Left forelimb (tissue), 1 donor: Measurements from ENCODE around the gene PPFIBP1.
A peak's percentile ranks its signal among the peaks of the same experiment; 100 is the strongest.

Experiments used
- DNase-seq: peaks from one replicate; pipeline ENCODE4 v3.0.0-alpha.2; 2018; ENCODE audit warnings: low spot score

The PPFIBP1 gene

GRCh38 chr12:27523642-27524493, at the start of gene PPFIBP1:
Gene PPFIBP1, plus strand, starts transcription at chr12:27524206. Its CDS starts 109,191 bp downstream, at chr12:27633397.
- DNase-seq, result peak; percentile 100

DNA sequence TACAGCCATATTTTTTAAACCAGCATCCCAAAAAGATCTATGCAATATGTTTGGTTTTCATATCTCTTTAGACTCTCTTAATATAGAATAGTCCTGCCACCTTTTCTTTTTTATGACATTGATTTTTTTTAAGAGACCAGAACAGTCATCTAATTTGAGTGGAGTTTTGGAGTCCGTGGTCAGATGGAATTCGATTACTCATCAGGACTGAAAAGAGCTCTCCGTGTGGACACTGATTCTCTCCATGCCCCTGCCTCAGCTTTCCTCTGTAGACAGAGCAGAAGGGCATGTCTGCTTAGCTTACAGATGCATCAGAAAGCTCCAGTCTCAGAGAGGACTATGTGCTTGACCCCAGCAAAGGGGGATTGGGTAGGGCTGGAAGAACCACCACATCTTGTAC, 49.7 kb upstream of the PPFIBP1 start:
- no peak for DNase-seq

DNA sequence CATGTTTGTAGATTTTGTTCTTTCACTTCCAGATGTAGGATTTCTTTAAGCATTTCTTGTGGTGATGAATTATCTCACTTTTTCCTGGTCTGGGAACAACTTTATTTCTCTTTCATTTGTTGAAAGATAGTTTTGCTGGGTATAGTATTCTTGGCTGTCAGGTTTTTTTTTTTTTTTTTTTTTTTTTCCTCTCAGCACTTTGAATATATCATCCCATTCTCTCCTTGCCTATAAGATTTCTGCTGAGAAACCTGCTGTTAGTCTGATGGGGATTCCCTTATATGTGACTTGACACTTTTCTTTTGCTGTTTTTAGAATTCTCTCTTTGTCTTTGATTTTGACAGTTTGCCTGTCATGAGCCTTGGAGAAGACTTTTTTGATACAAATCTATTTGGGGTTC, 47.0 kb upstream of the PPFIBP1 start:
- no peak for DNase-seq

- no peak for DNase-seq
Measured at GRCh38 chr12:27478949-27479348, 45.1 kb upstream of the PPFIBP1 start.

- no peak for DNase-seq
Measured at GRCh38 chr12:27480016-27480415, 44.0 kb upstream of the PPFIBP1 start.

DNA sequence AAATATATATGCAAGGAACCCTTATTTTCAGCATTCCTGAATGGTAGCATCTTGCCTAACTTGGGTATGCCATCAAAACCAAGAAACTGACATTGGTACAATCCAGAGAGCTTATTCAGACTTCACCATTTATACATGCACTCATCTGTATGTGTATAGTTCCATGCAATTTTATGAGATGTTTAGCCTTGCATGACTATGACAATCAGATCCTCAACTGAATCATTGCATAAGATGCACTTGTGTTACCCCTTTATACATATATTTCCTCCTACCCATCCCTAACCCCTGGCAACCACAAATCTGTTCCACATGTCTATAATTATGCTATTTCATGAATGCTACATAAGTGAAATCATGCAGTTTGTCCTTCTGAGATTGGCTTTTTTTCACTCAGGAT, 37.0 kb upstream of the PPFIBP1 start:
- no peak for DNase-seq

GRCh38 chr12:27488479-27488878, 35.5 kb upstream of the PPFIBP1 start:
- no peak for DNase-seq

DNA sequence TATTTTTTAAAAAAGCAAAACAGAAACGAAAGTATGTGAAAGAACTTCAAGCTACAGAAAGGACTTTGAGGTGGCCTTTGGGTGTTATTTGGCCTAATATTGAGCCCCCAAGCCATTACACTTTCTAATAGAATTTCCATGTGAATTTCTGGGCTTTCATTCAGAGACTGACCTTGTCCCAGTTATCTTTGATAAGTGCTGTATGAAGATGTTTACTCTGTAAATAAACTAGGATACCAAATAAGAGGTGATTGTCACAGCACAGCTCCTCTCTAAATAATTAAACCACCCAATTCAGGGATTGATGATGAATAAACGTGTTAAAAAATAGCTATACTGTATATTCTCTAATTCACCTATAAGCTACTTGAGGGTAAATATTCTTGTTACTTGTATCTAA, 32.8 kb upstream of the PPFIBP1 start:
- no peak for DNase-seq

DNA sequence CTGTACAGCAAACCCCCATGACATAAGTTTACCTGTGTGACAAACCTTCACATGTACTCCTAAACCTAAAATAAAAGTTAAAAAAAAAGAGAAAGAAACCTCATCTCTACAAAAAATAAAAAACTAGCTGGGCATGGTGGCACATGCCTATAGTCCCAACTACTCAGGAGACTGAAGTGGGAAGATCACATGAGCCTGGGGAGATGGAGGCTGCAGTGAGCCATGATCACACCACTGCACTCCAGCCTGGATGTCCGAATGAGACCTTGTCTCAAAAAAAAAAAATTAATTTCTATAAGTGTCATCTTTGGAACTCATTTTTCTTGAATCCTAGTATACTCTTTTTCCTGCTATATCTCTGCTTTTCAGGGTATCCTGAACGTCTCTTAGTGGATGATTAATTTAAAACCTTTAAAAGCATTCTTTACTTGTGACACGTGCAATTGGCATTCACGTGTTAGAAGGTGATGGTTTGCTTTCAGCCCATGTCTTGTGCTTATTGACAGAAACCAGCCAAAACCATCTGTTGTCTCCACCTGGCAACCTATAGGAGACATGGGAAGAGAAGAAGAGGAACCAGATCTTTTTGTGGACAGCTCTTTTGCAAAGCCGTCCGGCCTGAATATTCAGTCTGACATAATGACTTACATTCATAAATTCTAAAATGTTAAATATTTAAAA, 30.6 kb upstream of the PPFIBP1 start:
- DNase-seq, result no peak

- no peak for DNase-seq
Measured at GRCh38 chr12:27497446-27497845, 26.6 kb upstream of the PPFIBP1 start.

GRCh38 chr12:27498149-27498548, 25.9 kb upstream of the PPFIBP1 start:
- no peak for DNase-seq

DNA sequence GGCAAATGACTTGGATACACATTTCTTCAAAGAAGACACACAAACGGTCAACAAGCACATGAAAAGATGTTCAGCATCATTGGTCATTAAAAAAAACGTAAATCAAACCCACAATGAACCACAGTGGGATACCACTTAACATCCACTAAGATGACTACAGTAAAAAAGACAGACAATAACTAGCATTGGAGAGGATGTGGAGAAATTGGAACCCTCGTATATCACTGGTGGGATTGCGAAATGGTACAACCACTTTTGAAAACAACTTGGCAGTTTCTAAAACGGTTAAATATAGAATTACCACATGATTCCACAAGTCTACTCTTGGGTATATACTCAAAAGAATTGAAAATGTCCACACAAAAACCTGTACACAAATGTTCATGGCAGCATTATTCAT, 25.2 kb upstream of the PPFIBP1 start:
- no peak for DNase-seq

- DNase-seq, result no peak
Measured at GRCh38 chr12:27499377-27499776, 24.6 kb upstream of the PPFIBP1 start.

DNA sequence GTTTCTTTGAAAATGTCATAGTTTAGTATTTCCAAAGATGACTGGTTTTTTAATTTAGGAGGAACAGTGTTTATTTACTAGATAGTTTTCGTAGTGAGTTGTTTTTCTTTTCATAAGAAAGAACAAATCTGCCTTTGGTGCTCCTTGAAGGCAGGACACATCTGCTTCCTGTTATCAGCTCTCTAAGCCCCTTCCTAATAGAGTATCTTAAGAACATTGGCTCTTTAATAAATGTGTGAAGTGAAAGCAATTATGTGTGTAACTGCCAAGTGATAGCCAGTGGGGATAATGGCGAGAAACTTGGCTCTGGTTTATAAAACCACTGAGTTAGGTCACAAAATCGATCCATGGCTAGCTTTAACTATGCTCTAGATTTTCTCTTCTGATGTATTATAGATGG, 23.5 kb upstream of the PPFIBP1 start:
- DNase-seq, result no peak

DNA sequence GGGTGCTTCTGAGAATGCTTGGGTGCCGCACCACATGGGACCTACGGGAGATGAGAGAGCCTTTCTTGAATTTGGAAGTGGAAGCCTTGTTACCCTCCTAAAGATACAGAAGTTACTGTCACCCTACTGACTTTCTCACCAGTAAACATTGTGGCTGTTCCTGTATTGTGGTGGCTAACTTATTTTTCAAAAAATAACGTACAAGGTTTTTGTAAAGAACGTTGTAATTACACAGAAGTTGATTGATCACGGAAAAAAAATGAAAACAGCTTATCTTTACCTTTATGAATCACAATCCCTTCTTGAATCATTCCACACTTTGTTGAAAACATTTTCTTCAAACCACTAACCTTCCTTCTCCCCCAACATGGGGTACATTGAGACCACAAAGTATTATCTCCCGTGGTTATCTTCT, 22.0 kb upstream of the PPFIBP1 start:
- no peak for DNase-seq

DNA sequence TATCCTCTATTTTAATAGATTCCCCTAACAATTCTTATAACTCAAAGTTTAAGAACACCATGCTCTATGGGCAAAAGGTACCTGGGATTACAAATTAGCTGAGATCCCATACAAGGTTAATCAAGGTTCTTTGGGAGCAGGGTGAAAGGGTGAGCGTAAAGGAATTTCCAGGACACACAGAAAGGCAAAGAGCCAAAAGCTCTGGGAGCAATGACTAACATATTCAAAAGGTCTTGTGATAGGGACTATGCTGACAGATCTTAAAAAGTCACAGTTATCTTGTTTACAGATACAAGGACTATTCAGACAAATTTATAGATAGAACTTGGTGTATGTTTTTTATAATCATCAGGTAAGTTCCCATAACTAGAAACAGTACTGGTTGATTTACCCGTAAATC, 19.5 kb upstream of the PPFIBP1 start:
- no peak for DNase-seq

GRCh38 chr12:27505109-27505508, 18.9 kb upstream of the PPFIBP1 start:
- no peak for DNase-seq

DNA sequence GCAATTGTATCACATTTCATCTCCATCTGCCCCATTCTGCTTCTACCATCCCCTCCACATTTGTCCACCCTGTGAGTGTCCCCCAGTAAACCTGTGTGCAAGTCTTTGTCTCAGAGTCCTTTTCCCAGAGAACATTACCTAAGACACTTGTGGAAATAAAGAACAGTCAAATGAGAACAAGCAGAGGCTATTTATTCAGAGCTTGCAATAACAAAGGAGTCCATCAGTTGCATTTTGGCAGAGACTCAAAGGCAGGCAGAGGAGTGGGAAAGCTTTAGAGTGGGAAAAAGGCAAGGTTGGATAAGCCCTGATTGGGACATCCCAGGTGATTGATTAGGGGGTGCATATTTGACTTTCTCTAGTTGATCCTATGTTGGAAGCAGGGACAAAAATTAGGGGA, 18.2 kb upstream of the PPFIBP1 start:
- no peak for DNase-seq

GRCh38 chr12:27506645-27507189, 17.3 kb upstream of the PPFIBP1 start:
- no peak for DNase-seq

GRCh38 chr12:27508736-27509431, 15.1 kb upstream of the PPFIBP1 start:
- DNase-seq, result no peak

DNA sequence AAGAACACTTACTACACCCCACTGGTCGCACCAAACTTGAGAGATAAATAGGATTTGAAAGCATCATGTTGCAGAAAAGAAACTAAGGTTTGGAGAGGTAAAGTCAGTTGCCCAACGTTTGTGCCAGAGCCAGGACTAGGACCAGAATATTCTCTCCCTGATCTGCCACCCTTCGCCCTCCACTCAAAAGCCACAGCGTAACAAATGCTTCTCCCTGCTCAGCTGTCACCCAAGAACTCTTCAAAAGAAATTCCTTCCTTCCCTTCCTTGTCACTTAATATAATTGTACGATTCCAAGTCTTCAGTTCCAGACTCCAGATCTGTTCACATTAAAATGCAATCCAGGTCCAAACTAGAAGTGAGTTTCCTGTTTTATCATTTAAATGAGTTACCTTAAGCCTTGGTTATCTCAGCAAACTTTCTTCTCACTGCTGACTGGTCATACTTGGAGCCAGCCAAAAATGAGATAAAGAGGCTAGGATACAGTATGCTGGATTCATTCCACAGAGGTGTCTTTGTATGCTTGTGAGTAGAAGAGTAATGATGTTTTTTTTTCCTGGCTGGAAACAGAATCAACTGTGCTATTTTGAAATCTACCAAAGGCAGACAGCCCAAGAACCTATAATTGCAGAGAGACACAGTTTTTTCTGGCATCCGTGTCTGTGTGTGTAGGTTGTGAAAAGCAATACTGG, 12.8 kb upstream of the PPFIBP1 start:
- DNase-seq, result no peak

DNA sequence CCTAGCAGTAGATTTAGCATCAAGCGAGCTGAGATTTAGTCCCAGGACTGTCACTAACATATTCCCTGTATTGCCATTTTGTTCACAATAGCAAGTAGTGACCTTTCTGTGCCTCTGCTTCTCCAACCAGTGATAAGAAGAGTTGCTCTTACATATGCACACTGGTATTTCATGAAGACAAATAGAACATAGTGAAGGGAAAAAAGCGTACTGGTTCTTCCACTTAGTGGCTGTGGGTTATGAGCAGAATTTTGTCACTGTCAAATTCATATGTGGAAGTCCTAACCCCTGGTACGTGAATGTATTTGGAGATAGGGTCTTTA, 12.3 kb upstream of the PPFIBP1 start:
- DNase-seq, result no peak
